HG03159 (cell line): ENCODE results near the gene UHMK1.
"Not testable (repeated sequence)": the region's sequence is repeated elsewhere in the genome, so short reads cannot be mapped to it uniquely, and the experiment has no call there.

ENCODE experiments used
- ATAC-seq: cut with Tn5 transposase; IDR thresholded peaks from one replicate; pipeline ENCODE4 v1.9.1; 2021; ENCODE audit warnings: mild to moderate bottlenecking, moderate library complexity; ENCODE audit not compliant: unreplicated experiment

The UHMK1 gene

DNA sequence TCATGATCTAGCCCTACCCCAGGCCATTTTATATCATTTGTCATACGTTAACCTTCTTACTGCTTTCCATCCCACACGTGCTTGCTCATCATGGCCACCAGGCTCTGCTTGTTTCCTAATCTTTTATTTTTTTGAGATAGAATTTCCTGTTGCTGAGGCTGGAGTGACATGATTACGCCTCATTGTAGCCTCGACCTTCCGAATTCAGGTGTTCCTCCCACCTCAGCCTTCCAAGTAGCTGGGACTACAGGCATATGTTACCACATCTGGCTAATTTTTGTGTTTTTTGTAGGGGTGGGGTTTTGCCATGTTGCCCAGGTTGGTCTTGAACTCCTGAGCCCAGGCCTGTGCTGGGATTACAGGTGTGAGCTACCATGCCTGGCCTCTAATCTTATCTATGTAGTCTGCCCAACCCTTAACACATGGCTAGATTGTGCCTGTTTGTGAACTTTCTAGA is 67.2 kb downstream of the UHMK1 start:
- ATAC-seq: no peak

GRCh38 chr1:162565460-162565859 is 67.8 kb downstream of the UHMK1 start:
- no peak for ATAC-seq

- no peak for ATAC-seq
These were observed 69.3 kb downstream of the UHMK1 start for GRCh38 chr1:162566870-162567269.

DNA sequence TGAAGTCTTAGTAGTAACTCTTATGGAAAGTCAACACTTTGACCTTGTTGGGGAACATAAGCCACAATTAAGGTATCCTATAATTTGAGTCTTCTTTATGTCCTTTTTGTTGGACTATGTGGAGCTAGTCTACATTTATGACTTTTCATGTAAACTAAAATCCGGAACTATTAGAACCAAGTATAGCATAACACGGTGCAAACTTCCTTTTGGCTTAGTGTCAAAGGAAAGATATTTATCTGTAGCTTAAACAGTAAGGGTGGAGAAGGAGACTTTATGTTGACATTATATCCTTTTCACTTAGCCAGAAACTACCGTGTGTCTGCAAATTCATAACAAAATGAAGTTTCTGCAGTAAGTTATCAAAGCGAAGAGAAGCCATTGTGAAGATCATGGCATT is 71.2 kb downstream of the UHMK1 start:
- ATAC-seq: no peak

- ATAC-seq: no peak
These were observed 73.1 kb downstream of the UHMK1 start for GRCh38 chr1:162570718-162571117.

DNA sequence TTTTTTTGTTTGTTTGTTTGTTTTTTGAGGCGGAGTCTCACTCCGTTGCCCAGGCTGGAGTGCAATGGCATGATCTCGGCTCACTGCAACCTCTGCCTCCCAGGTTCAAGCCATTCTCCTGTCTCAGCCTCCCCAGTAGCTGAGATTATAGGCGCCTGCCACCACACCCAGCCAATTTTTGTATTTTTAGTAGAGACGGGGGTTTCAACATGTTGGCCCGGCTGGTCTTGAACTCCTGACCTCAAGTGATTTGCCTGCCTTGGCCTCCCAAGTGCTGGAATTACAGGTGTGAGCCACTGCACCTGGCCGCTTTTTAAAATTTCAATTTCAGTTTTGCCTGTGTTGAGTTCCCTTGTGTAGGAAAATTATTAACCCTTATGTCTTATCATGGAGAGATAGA is 73.5 kb downstream of the UHMK1 start:
- not testable (repeated sequence) for ATAC-seq

GRCh38 chr1:162571696-162572095 is 74.1 kb downstream of the UHMK1 start:
- ATAC-seq: no peak

GRCh38 chr1:162573136-162573535 is 75.5 kb downstream of the UHMK1 start:
- no peak for ATAC-seq

- no peak for ATAC-seq
These were observed 80.6 kb downstream of the UHMK1 start for GRCh38 chr1:162578071-162578700.

- ATAC-seq: no peak
These were observed 81.3 kb downstream of the UHMK1 start for GRCh38 chr1:162578936-162579335.
